IMR-90 (cell line): ENCODE measurements around the gene IL17REL.

ENCODE experiments used
- FOS ChIP-seq: fragments of 150-350 bp; IDR thresholded peaks from 2 replicates; pipeline ENCODE4 v1.6.1; 2016; ENCODE audit warnings: low read depth, low read length
- MAFK ChIP-seq: IDR thresholded peaks from 2 replicates; pipeline ENCODE4 v1.6.1; 2012; ENCODE audit warnings: low read depth, low read length, improper control_type of control experiment
- NFE2L2 ChIP-seq: fragments of 150-350 bp; IDR thresholded peaks from 2 replicates; pipeline ENCODE4 v1.6.1; 2016; ENCODE audit warnings: low read depth, mild to moderate bottlenecking, low read length
- POLR2A ChIP-seq: IDR thresholded peaks from 2 replicates; pipeline ENCODE4 v1.6.1; 2012; ENCODE audit warnings: mild to moderate bottlenecking, low read depth, low read length
- RAD21 ChIP-seq: IDR thresholded peaks from 2 replicates; pipeline ENCODE4 v1.6.1; 2012; ENCODE audit warnings: low read length, improper control_type of control experiment
- RFX5 ChIP-seq: IDR thresholded peaks from 2 replicates; pipeline ENCODE4 v1.8.0; 2012; ENCODE audit warnings: low read depth, mild to moderate bottlenecking, low read length, moderate library complexity
- SMC3 ChIP-seq: fragments of 150-350 bp; IDR thresholded peaks from 2 replicates; pipeline ENCODE4 v1.6.1; 2016; ENCODE audit warnings: low read depth, mild to moderate bottlenecking, antibody characterized with exemption, low read length, moderate library complexity
- TF ChIP-seq, protein P1 (sequence below): conservative IDR thresholded peaks from 2 replicates; pipeline ENCODE4 v1.5.1; 2012; ENCODE audit warnings: mild to moderate bottlenecking, low read depth, low read length, improper control_type of control experiment
- TF ChIP-seq, protein P2 (sequence below): fragments of 150-350 bp; IDR thresholded peaks from 2 replicates; pipeline ENCODE4 v1.6.1; 2017; ENCODE audit warnings: mild to moderate bottlenecking, antibody characterized with exemption, low read length, low read depth

DNA sequence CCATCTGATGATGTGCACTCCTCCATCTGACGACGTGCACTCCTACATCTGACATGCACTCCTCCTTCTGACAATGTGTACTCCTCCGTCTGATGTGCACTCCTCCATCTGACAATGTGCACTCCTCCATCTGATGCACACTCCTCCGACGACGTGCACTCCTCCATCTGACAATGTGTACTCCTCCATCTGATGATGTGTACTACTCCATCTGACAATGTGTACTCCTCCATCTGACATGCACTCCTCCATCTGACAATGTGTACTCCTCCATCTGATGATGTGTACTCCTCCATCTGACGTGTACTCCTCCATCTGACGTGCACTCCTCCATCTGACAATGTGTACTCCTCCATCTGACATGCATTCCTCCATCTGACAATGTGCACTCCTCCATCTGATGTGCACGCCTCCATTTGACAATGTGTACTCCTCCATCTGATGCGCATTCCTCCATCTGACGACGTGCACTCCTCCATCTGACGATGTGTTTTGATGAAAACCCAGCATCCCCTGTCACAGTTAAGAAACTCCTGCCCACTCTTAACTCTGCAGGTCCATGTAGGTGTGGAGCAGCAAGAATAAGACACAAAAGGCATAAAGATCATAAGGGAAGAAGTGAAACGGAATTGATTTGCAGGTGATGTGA is 9.7 kb upstream of the IL17REL start:
- TF ChIP-seq, protein P1, sequence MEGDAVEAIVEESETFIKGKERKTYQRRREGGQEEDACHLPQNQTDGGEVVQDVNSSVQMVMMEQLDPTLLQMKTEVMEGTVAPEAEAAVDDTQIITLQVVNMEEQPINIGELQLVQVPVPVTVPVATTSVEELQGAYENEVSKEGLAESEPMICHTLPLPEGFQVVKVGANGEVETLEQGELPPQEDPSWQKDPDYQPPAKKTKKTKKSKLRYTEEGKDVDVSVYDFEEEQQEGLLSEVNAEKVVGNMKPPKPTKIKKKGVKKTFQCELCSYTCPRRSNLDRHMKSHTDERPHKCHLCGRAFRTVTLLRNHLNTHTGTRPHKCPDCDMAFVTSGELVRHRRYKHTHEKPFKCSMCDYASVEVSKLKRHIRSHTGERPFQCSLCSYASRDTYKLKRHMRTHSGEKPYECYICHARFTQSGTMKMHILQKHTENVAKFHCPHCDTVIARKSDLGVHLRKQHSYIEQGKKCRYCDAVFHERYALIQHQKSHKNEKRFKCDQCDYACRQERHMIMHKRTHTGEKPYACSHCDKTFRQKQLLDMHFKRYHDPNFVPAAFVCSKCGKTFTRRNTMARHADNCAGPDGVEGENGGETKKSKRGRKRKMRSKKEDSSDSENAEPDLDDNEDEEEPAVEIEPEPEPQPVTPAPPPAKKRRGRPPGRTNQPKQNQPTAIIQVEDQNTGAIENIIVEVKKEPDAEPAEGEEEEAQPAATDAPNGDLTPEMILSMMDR: no peak
- TF ChIP-seq MAFK: no peak
- TF ChIP-seq POLR2A: no peak
- no peak for TF ChIP-seq RFX5
- TF ChIP-seq, protein P2, sequence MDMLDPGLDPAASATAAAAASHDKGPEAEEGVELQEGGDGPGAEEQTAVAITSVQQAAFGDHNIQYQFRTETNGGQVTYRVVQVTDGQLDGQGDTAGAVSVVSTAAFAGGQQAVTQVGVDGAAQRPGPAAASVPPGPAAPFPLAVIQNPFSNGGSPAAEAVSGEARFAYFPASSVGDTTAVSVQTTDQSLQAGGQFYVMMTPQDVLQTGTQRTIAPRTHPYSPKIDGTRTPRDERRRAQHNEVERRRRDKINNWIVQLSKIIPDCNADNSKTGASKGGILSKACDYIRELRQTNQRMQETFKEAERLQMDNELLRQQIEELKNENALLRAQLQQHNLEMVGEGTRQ: no peak
- TF ChIP-seq RAD21: no peak
- no peak for TF ChIP-seq SMC3
- TF ChIP-seq NFE2L2: no peak
- no peak for TF ChIP-seq FOS
